Mammary epithelial cell (primary cell): ENCODE results near the gene ZNF385A.

ENCODE experiments used
- EZH2 ChIP-seq: IDR thresholded peaks from 2 replicates; pipeline ENCODE4 v1.6.1; 2012; ENCODE audit warnings: low read length, inconsistent platforms, borderline replicate concordance
- TF ChIP-seq, protein P1 (sequence below), 2 donors: IDR thresholded peaks in 1 of 2; conservative IDR thresholded peaks in 1 of 2; 2 replicates each; pipeline ENCODE4 v1.5.1; 2011 to 2012; ENCODE audit warnings: inconsistent platforms in 2 of 2, low read length in 2 of 2, mild to moderate bottlenecking in 2 of 2, control low read depth in 1 of 2, low read depth in 1 of 2; ENCODE audit not compliant: insufficient read depth in 1 of 2; ENCODE audit errors: extremely low read depth in 1 of 2

DNA sequence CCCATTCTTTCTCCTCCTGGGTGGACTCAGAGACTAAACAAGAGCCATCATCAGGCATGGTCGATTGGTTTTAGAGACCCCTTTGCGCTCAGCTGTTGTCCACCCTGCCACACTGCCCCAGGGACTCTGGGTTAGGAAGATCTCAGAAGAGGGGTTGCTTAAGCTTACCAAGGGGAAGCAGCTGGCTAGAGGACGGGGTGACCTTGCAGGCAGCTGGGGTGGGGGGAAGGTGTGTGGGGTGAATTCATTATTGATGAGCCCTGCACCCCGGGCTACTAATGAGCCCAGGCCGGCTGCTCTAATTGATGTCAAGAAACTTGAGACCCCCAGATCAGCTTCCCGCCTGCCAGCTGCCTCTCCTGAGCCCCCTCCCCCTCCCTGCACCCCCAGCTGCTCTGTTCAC, 8.7 kb upstream of the ZNF385A start:
- TF ChIP-seq, protein P1, sequence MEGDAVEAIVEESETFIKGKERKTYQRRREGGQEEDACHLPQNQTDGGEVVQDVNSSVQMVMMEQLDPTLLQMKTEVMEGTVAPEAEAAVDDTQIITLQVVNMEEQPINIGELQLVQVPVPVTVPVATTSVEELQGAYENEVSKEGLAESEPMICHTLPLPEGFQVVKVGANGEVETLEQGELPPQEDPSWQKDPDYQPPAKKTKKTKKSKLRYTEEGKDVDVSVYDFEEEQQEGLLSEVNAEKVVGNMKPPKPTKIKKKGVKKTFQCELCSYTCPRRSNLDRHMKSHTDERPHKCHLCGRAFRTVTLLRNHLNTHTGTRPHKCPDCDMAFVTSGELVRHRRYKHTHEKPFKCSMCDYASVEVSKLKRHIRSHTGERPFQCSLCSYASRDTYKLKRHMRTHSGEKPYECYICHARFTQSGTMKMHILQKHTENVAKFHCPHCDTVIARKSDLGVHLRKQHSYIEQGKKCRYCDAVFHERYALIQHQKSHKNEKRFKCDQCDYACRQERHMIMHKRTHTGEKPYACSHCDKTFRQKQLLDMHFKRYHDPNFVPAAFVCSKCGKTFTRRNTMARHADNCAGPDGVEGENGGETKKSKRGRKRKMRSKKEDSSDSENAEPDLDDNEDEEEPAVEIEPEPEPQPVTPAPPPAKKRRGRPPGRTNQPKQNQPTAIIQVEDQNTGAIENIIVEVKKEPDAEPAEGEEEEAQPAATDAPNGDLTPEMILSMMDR (conservative IDR thresholded peaks at IDR 0.05 in 1 of 2, IDR thresholded peaks at IDR 0.05 in 1 of 2; ENCODE audit: extremely low read depth in 1 of 2, insufficient read depth in 1 of 2, low read depth in 1 of 2, low read length in 2 of 2), result no peak
- TF ChIP-seq EZH2, result no peak
